H4 (cell line): ENCODE data around the gene RMP24.
"Not testable (repeated sequence)": the region's sequence is repeated elsewhere in the genome, so short reads cannot be mapped to it uniquely, and the experiment has no call there.

Source experiments
- DNase-seq: peaks from one replicate; pipeline ENCODE4 v3.0.0-alpha.2; 2015; ENCODE audit warnings: low spot score

RMP24 gene

DNA sequence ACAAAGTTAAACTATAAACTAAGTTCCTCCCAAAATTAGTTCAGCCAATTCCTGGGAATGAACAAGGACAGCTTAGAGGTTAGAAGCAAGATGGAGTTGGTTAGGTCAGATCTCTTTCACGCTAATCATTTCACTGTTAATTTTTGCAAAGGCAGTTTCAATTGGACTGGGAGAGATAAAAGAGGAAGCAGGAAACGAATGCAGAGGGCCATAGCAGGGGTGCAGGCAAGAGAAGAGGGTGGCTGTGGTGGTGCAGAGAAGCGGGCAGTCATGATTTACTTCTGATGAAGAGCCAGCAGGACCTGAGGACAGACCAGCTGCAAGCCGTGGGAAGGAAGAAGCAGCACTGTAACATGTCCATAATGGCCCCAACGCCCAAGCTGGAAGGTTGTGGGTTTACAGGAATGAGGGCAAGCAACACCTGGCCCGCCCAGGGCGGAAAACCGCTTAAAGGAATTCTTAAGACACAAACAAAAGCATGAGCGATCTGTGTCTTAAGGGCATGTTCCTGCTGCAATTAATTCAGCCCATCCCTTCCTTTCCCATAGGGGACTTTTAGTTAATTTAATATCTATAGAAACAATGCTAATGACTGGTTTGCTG lies 4.1 kb upstream of the RMP24 start:
- DNase-seq = no peak

DNA sequence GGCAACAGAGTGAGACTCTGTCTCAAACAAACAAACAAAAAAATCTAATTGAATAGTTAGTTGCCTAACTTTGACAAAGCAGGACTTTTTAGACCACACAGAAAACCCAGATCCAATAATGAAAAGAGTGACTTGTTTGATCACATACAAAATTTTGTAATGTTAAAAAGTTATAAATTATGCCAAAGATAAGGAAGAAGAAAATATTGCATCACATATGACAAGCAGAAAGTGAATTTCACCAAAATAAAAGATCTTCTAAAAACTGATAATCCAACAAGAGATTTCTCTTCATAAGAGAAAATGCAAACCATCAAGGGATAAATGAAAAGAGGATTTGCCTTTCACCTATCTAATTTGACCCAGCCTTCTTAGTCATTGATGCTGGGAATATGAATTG lies 2.8 kb upstream of the RMP24 start:
- no peak for DNase-seq

DNA sequence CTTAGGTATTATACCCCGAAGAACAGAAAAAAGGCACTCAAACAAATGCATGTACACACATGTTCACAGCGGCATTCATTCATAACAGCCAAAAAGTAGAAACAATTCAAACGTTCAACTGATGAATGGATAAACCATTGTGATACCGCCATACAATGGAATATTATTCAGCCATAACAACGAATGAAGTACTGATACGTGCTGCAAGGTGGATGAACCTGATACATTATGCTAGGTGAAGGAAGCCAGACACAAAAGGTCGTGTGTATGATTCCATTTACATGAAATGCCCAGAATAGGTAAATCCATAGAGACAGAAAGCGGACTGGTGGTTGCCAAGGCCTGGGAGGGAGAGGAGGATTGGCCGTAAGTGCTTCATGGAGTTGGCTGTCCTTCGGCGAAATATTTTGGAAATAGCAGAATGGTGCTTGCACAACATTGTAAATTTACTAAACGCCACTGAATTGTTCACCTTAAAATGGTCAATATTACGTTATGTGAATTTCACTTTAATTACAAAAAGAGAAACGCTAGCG lies 750 bp upstream of the RMP24 start:
- DNase-seq = no peak

DNA sequence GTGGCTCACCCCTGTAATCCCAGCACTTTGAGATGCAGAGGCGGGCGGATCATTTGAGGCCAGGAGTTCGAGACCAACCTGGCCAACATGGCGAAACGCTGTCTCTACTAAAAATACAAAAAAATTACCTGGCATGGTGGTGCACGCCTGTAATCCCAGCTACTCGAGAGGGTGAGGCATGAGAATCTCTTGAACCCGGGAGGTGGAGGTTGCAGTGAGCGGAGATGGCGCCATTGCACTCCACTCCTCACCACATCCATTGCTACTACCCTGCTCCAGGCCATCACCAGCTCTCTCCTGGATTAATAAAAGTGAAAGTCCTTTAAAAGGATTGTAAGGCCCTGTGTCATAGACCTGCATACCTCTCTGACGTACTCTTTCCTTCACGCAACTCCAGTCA lies 1.2 kb downstream of the RMP24 start:
- DNase-seq = no peak

DNA sequence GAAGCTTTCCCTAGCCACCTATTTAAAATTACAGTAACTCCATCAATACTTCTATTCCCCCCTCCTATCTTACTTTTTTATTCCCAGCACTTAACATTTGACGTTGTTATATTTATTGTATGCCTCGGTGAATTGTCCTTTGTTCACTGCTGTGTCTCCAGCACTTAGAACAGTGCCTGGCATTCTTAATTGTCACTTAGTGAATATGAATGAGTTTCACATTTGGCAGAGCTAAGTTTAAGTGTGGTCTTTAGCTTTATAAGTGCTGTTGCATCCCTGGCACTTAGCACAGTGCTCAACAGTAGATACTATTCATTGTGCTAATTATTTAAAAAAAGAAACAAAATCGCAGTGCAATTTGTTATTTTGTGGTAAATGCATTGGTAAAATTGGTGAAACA lies 1.7 kb downstream of the RMP24 start:
- DNase-seq = no peak

DNA sequence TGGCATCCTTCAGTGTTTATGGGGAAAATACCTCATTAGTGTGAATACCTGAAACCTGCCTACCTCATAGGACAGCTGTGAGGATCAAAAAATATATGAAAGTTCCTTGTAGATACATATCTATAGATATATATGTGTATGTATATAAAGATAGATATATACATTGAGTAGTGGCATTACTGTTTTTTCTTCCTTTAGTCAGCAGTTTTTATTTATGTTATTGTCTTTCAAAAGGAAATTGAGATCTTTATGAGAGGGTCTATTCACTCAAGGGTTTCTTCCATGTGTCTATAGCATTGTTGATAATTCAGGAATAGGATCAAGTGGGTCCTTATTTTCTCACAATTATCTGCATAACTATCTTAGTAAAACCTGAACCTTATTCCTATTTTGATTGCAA lies 6.6 kb downstream of the RMP24 start:
- no peak for DNase-seq

DNA sequence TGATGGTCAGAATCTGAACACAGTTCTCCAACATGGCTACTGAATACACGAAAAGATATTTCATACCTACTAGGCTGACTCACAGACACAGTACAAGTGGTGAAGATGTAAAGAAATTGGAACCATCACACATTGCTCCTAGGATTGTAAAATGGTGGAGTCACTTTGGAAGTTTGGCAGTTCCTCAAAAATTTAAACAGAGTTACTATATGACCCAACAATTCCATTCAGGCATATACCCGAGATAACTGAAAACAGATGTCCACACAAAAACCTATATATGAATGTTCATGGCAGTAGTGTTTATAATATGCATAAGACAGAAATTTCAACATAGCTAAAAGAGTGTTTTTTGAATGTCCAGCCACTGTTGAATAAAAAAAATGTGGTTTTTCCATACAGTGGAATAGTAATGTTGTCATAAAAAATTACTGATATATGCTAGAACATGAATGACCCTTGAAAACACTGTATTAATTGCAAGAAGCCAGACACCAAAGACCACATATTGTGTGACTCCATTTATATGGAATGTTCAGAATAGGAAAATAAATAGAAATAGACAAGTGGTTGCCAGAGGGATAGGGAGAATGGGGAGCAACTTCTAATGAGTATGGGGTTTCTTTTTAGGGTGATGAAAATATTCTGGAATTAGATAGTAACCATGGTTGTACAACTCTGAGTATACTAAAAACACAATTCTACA lies 10.1 kb downstream of the RMP24 start:
- DNase-seq = no peak

DNA sequence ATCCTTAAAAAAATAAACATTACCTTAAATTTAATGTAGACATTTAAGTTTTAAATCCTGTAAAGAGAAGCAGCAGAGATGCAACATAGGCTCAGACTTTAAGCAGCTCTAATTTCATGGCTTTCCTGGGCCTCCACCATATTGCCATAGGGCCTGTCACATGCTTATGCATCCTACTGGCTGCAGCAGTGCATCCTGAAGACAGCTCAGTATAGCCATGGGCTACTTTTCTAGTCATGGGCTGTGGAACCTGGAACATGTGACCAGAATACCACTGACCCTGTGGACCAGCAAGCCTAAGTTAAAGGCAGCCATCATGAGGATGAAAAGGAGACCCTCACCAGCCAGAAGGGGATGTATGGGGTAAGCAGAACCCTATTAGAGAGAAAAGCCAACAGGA lies 10.7 kb downstream of the RMP24 start:
- no peak for DNase-seq

DNA sequence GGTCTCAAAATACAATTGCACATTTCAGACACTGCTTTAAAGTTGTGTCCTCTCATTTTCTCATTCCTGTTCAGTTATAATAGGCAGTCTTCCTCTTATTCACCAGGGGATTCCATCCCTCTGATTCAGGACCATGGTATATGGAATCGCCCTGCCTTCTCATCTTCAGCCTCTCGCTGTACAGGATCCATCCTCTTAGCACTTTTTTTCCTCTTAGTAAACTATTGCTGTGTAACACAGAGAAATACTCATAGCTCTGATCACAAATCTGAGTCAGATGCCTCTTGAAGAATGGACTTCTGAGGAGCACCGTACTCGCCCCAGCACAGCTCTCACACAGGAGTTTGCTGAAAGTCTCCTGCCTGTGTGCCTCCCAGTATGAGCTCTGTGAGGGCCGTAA lies 11.3 kb downstream of the RMP24 start:
- no peak for DNase-seq

DNA sequence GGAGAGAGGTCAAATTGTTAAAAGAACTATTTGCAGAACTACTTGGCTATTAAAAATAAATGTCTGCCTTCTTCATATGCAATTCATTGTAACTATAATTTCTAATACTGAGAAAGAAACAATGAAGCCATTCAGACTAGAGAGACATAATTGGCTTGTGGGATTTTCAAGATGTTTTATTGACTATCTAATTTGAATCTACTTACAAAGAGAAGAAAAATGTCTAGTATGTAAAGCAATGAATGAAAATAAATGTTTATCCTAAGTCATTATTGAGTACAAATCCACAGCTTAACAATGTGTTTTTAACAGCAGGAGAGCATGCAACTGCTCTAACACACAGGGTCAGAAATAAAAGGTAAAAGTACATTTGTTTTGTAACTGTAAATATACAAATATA lies 19.2 kb downstream of the RMP24 start:
- DNase-seq = no peak

DNA sequence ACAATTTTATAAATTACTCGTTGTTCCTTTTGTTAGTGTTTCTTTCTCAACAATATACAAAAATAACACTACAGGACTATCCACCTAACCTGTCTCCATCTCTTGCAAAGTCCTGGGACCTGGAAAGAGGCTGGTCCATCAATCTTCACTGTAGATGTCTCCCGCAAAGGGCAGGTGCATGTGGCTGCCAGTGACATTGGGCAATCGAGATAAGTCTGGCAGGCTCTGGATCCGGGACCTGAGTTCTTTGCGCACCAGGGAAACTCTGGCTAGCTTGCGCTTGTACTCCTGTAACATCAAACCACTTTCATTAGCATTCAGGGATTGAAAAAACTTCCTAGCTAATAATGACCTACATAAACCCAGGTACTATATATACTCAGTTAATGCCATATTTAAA lies 20.5 kb downstream of the RMP24 start:
- DNase-seq = no peak

DNA sequence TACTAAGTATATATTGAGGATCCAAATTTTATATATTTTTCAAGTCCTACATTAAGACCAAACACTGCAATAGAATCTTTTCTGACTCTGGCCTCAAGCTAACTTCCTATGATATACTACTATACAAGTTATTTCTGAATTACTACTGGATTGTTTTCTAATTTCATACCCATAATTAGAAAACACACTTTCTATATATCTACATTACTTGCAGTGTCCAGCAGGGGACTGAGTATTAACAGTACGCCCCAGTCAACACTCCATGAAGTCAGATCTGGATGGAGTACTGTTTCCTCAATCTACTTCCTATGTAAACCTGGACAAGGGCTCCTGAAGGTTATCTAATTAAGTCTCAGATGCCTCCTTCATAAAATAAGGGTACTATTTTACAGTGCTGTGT lies 26.5 kb downstream of the RMP24 start:
- DNase-seq = no peak

DNA sequence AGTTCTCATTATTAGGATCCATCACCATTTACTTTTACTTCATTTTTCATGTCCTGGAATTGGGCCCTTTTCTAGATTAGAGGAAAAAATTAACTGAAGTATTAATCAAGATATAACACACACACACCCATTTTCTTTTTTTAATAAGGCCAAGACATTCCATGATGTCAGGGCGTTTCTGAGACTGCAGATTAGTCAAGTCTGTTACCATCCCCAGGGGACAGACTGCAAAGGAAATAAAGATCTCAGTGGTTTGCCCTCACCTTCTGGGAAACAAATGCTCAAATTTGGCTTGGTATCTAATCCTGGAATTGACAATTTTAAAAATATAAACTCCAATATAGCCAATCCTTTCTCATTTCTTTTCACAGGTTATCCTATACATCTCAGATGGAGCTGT lies 27.4 kb downstream of the RMP24 start:
- no peak for DNase-seq

DNA sequence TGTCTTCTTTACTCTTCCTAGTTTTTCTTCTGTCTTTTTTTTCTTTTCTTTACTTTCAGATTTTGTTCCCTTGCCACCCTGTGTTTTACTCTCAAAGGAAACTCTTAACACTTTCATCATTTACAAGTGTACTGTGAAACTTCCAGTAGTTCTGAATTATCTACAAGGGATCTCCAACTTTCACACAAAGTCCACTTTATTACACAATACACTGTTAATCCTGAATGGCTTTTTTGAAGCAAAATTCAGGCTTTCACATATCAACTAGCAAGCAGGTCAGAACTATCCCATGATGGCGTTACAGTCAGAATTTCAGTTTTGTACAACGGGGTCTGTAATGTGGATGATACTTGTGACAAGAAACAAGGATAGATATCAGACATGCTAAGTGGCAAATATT lies 34.5 kb downstream of the RMP24 start:
- DNase-seq = no peak

DNA sequence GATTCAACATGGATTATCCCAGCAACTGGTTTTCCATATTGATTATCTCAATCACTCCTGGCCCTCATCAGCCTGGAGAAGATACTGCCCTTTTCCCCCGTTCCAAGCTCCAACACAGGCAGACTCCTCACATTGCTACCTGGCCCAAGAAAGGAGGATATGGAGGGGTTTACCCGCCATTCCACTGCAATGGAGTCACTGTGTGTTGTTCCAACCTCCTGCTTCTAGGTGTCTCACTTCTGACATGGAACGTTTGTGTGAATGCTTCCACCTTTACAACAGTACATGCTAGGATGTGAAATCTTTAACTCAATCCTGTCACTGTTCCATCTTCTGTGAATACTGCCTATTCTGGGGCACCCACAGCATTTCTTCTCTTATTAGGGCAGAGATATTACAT lies 36.7 kb downstream of the RMP24 start:
- DNase-seq = no peak

DNA sequence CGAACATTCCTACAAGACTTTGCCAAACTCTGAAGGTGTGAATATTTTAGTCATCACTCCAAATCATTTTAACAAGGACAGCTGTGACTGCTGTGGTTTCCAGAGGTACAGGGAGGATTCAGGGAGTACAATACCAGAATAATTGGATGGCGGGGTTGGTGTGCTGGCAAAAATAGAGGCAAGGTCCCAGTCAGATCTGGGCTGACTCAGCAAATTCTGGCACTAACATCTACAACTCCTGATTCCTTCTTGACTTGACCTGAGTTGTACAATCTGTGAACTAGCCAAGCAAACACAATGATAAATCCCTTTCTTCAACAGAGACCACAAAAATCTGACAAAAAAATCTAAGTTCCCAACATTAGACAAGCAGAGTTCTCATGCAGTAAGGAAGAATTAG lies 40.4 kb downstream of the RMP24 start:
- DNase-seq = no peak

DNA sequence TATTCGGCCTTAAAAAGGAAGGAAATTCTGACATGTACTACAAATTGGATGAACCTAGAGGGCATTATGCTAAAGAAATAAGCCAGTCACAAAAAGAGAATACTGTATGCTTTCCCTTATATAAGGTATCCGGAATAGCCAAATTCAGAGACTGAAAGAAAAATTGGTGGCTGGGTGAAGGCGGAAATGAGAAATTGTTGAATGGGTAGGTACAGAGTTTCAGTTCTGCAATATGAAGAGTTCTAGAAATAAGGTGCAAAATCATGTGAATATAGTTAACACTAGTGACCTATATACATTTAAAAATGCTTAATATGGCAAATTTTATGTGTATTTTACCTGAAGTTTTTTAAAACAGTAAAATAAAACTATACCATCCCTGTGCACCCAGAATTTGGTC lies 43.1 kb downstream of the RMP24 start:
- no peak for DNase-seq

DNA sequence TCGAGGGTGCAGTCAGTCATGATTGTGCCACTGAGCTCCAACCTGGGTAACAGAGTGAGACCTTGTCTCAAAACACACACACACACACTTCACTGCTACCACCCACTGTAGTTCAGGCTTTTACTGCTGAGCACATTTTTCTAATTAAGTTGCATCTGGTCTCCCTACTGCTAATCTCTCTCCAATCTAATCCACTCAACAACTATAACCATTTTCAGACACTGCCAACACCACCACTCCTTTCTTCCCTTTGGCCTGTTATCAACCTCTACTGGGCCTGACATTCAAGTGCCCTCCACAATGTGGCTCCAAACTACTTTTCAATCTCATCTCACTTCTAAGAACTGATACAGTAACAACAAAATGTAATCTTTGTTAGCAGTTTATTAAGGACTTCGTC lies 44.8 kb downstream of the RMP24 start:
- no peak for DNase-seq

DNA sequence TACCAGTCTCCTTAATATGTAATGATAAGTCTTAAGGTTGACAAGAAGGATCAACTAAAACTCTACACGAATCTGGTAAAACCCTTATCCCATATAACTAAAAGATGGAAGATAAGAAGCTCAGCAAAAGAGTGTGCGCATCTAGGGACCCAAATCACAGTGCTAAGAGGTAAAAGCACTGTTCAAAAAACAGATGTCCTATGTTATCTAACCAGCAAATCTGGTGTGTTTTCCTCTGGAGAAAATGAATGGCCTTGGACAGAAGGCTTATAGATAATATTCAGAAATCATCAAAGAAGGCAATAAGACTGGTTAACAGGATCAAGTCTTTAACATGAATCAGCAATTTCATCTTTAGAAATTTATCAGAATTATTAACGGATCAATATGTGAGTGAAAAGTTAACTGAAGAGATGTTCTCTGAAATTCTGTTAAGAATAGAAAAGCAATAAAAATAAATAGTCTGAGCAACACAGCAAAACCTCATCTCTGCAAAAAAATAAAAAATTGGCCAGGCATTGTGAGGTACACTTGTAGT lies 47.8 kb downstream of the RMP24 start:
- no peak for DNase-seq

DNA sequence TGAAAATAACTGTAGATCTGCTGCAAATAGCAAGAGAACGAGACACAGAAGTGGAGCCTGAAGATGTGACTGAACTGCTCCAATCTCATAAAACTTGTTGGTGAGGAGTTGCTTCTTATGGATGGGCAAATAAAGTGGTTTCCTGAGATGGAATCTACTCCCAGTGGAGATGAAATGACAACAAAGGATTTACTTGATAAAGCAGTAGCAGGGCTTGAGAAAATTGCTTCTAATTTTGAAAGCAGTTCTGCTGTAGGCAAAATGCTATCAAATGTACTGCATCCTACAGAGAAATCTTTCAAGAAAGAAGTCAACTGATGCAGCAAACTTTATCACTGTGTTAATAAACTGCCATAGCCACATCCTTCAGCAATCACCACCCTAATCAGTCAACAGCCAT lies 50.9 kb downstream of the RMP24 start:
- no peak for DNase-seq

DNA sequence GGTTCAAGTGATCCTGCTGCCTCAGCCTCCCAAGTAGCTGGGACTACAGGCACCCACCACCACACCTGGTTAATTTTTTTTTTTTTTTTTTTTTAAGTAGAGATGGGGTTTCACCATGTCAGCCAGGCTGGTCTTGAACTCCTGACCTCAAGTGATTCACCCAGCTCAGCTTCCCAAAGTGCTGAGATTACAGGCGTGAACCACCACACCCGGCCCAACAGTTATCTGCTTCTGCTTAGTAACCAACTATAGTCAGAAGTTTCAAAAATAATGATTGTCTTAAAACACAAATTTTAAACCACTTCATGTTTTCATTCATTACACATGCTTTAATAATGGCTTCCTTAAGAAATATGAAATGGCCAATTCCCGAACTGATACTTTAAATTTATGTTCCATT lies 51.8 kb downstream of the RMP24 start:
- DNase-seq = not testable (repeated sequence)

DNA sequence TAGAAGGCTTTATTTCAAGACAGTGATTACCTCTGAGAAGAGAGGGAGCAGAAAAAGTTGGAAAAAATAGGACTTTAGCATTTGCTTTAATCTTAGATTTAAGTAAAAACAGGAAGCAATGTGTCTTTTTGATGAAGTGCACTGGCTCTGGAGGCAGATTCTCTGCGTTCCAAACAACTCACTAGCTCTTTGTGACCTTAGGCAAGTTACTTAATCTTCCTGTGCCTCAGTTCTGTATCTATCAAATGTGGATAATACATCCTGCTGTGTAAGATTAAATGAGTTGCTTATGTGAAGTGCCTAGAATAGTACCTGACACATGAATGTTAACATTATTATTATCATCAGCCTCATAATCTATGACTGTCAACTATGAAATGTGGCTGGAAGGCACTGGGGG lies 52.5 kb downstream of the RMP24 start:
- DNase-seq = no peak

DNA sequence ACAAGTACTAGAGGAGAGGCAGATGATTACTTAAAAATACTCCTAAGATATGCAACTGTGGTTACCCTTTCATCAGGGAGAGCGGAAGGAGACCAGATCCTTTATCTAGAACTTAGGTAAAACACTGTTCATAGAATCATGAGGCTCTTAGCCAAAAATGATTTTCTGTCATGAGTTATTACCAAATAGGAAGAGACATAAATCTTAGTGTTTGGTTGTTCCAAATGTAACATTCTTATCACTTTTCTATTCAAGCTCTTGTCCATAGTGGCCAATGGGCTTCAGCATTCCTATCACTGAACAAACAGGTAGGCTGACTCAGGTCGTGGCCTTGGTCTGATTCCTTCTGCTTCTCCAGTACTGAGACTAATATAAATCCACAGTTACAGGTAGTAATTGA lies 56.4 kb downstream of the RMP24 start:
- DNase-seq = no peak
